HG02852 (cell line): Measurements from ENCODE around the gene SLC16A13.
"Not testable (repeated sequence)": the region's sequence is repeated elsewhere in the genome, so short reads cannot be mapped to it uniquely, and the experiment has no call there.

Experiments used
- ATAC-seq: cut with Tn5 transposase; IDR thresholded peaks from one replicate; pipeline ENCODE4 v1.9.1; 2021; ENCODE audit warnings: mild to moderate bottlenecking, moderate library complexity; ENCODE audit not compliant: unreplicated experiment

Gene SLC16A13

DNA sequence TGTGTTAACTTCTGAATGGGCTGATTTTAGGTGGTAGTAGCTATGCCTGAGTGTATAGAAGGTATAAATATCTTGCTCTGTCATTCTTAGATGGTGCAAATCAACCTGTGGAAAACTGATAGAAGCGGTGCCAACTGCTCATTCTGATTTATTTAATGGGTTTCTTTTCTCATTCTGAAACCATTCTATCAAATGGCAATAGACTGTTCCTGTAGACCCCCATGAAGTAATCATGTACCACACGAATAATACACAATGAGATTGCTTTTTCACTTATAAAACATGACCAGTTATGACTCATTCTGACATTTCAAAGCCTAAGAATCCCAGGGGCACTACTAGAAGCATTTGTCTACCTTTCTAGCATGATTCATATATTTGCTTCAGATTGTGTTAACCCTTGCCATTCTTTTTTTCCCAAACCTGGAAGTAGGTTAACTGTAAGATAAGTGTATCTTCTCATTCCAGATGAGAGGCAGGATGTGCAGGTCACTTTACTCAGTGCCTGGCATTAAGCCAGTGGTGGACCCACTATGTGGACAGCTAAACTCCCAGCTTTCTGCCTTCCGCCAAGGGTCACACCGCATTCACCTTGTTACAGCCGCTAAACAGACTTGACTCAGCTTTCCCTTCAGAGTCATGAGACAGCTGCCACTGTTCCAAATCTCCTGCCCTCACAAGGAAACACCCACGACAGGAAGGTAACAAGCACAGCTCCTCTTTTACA, 24.5 kb downstream of the SLC16A13 start:
- no peak for ATAC-seq

DNA sequence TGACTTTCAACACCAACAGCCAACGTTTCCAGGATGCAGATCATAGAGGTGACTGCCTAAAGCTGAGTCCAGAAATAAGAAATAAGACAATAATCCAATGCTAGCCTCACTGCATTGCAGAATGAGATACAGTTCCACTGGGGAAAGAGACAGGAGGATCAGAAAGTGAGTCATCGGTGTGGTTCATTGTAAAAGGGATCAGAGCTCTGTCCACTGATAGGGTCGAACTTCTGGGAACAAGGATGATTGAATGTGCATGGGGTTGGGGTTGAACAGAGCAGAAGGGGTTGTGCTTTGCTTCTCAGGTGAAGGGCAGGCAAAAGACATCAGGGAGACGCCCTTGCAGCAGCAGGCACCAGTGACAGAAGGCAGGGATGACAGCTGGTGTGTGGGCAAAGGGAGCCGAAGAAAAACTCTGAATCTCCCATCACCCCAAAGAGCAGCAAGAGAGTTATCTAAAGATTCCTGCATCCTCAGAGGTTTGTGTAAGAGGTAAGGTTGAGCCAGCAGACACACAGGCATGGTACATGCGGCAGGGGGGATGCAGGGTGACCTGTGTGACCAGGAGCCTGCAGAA, 27.8 kb downstream of the SLC16A13 start:
- no peak for ATAC-seq

DNA sequence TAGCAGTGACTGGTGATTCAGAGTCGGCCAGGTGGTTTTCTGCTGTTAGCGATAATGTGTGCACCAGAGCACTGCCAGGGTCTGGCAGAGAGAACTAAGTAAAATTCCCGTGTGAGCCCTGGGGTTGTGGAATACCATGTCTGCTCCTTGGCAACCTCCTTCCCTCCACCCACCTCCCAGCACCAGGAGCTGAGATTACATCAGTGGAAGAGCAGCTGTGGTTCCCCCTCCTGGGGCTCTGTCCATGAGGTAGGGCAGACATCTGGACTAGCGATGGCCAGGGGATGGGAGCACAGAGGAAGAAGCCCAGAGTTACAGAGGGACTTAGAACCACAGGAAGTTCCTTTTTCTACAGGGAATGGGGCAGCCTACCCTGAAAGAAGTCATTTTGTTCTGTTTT, 28.4 kb downstream of the SLC16A13 start:
- no peak for ATAC-seq

DNA sequence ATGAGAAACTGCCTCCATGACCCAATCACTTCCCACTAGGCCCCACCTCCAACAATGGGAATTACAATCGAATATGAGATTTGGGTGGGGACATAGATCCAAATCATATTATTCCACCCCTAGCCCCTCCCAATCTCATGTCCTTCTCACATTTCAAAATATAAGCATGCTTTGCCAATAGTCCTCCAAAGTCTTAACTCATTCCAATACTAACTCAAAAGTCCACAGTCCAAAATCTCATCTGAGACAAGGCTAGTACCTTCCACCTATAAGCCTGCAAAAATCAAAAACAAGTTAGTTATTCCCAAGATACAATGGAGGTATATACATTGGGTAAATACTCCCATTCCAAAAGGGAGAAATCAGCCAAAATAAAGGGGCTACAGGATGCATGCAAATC, 31.4 kb downstream of the SLC16A13 start:
- no peak for ATAC-seq

DNA sequence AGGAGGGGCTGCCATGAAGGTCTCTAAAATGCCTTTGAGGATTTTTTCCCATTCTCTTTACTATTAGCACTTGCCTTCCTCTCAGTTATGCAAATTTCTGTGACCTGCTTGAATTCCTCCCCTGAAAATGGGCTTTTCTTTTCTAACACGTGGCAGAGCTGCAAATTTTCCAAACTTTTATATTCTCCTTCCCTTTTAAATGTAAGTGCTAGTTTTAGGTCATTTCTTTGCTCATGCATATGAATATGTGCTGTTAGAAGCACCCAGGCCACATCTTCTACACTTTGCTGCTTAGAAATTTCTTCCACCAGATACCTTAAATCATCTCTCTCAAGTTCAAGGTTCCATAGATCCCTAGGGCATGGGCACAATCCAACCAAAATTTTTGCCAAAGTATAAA, 32.5 kb downstream of the SLC16A13 start:
- no peak for ATAC-seq

DNA sequence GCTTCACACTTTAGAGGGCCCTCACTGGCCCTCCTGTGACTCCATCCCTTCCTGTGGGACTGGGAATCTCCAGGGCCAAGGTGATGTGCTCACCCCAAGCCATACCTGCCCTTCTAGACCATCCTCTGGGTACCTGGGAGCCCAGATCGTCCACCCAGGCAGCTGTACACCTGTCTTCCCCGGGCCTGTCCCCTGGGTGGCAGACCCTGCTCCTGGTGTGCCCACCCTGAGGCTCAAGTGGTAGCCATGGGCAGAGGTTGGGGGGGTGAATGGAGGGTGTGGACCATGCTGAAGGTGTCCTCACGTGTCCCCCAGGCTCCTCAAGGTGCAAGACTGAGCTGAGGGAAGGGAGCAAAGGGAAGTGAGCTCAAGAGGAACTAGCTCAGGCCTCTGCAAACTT, 34.9 kb downstream of the SLC16A13 start:
- ATAC-seq = no peak

DNA sequence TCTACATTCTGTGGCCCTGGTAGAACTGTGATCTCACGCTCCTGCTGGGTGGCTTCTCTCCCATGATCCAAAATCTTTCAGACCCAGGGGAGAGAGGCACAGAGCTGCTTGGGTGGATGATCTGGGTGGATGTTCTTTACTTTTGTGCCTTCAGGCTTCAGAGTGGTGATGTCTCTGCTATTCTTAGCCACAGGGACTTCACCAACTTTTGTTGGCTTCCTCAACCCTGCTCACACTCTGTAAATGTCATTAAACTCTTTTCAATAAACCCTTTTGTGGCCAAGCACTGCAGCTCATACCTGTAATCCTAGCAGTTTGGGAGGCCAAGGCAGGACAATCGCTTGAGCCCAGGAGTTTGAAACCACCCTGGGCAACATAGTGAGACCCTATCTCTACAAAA, 36.6 kb downstream of the SLC16A13 start:
- ATAC-seq = no peak

DNA sequence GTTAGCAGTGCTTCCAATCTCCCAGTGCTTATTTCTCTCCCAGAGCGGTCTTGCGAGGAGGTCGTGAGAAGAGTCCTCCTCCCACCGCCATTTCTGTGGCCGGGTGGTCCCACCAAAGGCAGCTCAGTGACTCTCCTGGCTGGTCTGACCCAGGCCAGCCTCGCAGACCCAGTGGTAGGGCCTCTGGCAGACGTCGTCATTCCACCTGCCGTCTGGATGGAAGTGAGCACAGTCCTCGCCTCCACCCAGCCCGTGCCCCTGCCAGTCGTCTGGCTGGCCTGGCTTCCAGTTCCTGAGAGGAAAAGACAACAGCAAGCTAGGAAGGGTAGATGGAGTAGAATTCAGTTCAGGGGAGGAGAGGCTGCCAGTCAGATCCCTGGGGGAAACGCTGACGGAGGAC, 39.1 kb downstream of the SLC16A13 start:
- ATAC-seq = no peak

DNA sequence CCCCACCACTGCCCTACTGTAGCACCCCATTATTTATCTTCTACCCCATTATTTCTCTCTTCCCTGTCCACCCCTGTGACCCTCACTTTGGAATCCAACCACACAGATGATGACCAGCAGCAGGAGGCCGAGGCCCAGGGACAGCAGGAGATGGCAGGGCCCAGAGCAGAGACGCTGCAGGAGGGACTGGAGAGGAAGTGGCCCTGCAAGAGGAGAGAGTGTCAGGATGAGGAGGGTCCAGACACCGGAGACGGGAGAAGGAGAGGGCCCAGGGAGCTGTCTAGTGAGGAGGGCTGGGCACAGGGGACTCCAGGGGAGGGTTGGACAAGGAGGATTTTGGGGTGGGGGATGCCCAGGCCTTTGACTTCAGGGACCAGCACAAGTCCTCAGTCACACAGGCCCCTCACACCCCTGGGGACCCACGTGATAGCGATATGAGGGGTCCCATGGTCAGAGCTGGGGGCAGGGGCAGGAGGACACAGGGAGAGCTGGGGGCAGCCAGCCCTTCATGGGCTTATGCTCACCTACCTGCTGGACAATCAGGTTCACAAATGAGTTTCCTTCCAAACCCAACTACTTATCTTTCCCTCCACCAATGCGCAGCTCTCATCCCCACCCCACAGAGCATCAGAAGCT, 42.2 kb downstream of the SLC16A13 start:
- ATAC-seq = no peak

DNA sequence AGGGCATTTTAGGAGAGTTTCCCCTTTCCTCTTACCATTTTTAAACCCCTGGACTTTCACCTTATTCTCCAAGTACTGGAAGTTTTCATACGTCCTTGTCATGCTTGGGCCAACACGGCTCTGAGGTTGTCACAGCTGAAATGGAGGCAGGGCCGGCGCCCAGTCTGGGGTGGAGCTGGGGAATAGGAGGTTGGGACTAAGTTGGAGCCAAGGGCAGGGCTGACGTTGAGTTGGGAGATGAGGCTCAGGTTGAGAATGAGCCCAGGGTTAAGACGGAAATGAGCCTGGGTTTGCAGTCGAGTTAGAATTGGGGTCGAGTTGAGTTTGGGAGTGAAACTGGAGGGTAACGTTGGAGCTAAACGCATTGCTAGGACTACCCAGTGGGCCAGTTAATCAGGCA, 42.9 kb downstream of the SLC16A13 start:
- no peak for ATAC-seq

DNA sequence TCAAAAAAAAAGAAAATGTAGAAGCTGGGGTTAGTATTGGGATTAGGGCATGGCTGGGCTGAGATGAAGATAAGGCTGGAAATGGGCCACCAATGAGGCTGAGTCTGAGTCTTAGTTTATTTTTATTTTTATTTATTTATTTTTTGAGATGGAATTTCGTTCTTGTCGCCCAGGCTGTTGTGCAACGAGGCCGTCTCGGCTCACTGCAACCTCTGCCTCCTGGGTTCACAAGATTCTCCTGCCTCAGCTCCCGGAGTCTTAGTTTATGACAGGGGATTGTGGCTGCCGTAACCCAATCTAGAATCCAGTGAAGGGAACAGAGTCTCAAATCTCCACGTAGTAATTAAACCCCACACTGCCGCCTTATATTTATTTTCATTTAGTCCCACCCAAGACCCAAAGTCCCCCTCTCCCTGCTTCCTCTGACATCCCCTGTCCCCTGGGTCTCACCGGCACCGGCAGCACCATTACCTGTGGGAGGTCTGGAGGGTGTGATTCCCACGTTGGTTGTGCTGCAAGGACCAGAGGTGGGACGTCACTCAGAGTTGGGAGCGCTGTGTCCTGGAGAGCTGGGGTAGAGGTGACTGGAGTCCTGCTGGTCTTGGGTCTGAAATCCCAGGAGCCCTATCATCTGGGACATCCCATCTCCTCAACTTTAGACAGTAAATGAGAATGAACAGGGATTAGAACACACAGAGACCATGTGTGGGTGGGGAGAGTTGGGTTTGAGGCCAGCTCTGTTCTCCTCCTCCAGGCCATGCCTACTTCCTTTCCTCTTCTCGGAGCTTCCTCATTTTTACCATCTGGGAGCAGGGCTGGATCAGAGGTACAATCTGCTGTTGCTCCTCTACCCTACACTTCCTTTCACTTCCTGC, 44.0 kb downstream of the SLC16A13 start, which contains the start of gene CLEC10A:
TSS of gene CLEC10A (minus strand) at position 671 of the 875 bp plus-strand sequence. CDS start 1,439 bp downstream, outside the sequence.
- ATAC-seq = no peak

DNA sequence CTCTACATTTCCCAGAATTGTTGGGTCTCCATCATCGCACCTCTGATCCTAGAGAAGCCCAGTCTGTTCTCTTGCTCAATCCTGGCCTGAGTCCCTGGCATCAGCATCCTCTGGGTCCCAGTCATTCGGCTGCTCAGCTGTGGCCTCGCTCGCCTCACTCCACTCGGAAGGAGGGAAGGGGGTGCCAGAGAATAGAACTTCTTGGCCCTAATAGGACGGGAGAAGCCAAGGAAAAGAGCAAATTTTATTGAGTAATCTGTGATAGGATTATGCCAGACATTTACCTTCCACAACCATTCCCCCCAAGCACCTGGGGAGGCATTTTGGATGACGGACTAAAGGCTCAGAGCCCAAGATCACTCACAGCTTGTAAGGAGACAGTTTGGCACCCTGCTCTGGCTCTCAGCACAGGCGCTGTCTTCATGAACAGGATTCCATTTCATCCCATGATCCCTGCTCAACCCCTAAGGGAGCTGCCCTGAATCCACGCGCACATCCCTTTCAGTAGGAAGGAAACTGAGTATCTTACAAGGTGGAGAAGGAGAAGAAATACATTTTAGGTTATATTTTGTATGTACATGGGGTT, 44.7 kb downstream of the SLC16A13 start:
- ATAC-seq = no peak

DNA sequence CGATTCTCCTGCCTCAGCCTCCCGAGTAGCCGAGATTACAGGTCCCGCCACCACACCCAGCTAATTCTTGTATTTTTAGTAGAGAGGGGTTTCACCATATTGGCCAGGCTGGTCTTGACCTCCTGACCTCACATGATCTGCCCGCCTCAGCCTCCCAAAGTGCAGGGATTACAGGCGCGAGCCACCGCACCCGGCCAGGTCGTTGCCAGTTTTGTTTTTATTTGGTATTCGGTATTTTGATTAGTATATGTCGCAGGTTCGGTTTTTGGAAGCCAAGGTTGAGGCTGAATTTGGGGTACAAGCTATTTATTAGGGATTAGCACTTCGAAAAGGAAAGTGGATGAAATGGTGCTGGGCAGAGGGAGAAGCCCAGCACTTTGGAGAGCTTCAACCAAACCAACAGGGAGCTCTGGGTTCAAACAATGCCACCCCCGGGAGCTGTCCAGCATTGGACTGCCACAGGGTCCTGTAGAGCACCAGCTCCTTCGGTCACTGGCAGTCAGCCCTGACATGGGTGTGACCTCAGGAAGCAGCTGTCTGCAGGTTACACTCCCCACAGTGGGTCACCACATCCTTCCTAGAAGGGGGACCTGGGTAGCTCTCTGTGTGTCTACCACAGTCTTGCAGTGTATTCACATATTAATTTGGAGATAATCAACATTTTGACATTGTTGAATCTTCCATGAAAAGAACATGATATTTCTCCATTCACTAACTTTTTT, 45.7 kb downstream of the SLC16A13 start:
- no peak for ATAC-seq

DNA sequence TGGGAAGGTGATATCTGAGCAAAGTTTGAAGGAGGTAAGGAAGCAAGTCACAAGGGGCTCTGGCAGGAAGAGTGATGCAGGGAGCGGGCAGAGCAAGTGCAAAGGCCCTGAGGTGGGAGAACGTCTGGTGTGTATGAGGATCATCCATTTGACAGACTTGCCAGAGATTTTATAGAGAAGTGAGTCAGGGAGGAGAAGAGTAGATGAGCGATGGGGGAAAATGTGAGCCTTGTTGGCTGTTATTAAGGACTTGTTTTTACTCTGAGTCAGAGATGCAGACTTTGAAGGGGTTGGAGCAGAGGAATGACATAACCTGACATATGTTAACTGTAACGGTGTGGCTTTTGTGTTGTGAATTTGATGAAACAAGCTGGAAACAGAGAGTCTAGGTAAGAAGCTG, 47.8 kb downstream of the SLC16A13 start:
- ATAC-seq = no peak

DNA sequence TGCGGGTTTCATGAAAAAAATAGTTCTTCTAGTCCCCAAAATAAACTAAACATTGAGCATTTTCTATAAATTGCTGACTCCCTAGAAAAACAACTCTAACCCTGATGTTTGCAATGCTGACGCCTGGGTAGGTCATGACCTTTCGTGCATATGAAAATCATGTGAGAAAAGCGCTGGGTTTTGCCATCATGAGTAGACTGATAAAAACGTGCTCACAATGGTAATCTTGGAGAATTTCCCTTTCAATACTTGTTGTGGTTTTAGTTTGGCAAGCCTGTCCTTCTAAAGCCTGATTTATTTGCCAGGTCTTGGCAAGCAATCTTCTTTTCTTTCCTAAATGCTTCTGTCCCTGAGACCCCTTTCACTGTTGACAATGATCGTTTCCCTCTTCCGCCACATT, 48.3 kb downstream of the SLC16A13 start:
- no peak for ATAC-seq

DNA sequence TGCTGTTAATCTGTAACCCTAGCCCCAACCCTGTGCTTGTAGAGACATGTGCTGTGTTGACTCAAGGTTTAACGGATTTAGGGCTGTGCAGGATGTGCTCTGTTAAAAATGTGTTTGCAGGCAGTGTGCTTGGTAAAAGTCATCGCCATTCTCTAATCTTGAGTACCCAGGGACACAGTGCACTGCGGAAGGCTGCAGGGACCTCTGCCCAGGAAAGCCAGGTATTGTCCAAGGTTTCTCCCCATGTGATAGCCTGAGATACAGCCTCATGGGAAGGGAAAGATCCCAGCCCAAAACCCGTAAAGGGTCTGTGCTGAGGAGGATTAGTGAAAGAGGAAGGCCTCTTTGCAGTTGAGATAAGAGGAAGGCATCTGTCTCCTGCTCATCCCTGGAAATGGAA, 52.6 kb downstream of the SLC16A13 start:
- ATAC-seq = not testable (repeated sequence)

DNA sequence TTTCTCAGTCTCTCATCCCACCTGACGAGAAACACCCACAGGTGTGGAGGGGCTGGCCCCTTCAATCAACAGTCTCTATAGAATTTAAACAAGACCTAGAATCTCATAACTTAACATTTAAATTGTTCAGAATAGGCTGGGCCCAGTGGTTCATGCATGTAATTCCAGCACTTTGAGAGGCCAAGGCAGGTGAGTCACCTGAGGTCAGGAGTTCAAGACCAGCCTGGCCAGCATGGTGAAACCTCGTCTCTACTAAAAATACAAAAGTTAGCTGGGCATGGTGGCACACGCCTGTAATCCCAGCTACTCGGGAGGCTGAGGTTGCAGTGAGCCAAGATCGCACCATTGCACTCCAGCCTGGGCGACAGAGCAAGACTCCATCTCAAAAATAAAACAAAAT, 53.8 kb downstream of the SLC16A13 start:
- ATAC-seq = not testable (repeated sequence)
